Ecto neural progenitor cell (in vitro differentiated cells): ENCODE data around the gene CMSS1.

Source experiments
- DNase-seq: peaks from one replicate; pipeline ENCODE4 v3.0.0-alpha.2; 2018; ENCODE audit warnings: low spot score

Gene CMSS1

DNA sequence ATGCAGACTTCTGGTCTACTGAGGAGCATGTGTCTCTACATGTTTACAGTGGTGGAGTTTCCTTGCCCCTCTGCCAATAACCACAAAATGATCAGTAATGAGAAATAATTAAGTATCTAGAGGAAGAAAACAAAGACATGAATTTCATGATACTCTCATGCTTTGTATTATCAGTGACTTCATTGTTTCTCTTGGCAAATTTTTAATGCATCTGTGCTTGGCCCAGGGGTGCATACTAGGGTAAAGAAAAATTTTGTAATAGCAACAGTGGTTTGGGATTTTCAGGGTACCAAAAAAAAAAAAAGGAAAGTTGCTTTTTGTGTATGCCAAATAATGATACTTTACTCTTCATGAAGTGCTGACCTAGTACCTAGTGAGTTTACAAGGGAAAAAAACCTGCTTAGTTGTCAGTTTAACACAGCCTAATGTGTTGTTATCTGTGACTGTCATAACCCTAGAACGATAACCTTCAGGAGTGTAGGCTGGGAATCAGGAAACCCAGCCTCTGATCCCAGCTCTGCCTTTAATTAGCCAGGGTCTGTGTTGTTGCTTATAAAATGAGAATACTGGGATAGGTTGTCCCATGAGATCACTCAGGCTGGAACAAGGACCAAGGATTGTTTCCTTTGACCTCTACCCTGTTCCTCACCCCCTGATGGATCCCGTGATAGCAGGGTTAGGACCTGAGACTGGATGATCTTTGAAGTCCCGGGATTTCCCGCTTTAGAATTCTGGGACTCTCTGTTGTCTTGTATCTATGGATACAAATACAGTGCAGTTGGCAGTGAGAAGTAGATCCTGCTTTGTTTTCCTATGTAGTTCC, 117.5 kb downstream of the CMSS1 start:
- DNase-seq, result no peak

DNA sequence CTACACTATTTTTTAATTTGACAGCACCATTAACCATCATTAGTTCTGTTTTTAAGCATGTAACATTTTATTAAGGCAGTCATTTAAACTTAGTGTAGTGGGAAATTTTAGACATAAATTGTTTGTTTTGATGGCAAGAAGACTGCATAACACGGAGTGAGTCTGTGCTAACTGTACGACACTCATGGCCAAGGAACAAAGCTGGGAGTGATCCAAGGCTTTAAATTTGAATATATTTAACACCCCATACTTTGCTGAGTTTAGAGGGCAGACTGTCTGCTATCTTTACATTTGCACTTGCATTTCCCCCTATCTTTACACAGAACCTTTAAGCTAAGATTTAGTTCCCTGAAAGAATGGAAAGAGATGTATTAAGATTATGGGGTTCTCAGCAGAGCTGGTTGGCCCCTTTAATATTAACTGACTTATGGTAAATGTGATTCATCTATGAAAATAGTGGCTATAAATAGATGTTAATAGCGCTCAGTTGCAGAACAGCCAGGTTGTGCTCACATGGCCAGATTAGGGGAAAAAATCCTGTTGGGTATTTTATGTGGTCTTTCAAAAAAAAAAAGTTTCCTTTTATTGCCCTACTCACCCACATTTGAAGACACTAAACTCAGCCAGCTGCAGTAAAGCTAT, 120.7 kb downstream of the CMSS1 start:
- DNase-seq, result no peak

GRCh38 chr3:99939876-99940275, 122.2 kb downstream of the CMSS1 start:
- no peak for DNase-seq

GRCh38 chr3:99940350-99940749, 122.7 kb downstream of the CMSS1 start:
- no peak for DNase-seq

- DNase-seq, result no peak
Observed at GRCh38 chr3:99941211-99941610, 123.5 kb downstream of the CMSS1 start.

GRCh38 chr3:99943931-99944761, 126.5 kb downstream of the CMSS1 start:
- DNase-seq, result no peak

- no peak for DNase-seq
Observed at GRCh38 chr3:99945328-99945995, 127.8 kb downstream of the CMSS1 start.

GRCh38 chr3:99947356-99947755, 129.7 kb downstream of the CMSS1 start:
- no peak for DNase-seq

DNA sequence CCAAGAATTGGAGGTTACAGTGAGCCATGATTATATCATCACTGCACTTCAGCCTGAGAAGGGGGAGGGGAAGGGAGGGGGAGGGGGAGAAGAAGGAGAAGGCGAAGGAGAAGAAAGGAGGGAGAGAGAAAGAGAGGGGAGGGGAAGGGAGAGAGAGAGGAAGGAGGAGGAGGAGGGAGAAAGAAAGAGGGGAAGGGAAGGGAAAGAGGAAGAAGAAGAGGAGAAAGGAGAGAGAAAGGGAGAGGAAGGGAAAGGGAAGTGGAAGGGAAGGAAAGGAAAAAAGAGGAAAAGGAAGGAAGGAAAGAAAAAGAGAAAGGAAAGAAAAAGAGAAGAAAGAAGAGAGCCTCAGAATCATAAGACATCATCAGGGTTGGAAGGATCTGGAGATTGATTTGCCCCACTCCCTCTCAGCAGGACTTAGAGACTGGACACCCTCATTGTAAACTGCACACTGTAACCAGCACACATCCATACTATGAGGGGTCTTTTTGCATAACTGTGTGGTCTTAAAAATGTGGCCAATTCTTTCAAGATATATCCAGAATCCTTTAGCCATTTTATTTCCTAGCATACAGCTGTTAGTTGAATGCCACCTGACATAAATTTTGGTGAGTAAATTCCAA, 130.9 kb downstream of the CMSS1 start:
- DNase-seq, result no peak

DNA sequence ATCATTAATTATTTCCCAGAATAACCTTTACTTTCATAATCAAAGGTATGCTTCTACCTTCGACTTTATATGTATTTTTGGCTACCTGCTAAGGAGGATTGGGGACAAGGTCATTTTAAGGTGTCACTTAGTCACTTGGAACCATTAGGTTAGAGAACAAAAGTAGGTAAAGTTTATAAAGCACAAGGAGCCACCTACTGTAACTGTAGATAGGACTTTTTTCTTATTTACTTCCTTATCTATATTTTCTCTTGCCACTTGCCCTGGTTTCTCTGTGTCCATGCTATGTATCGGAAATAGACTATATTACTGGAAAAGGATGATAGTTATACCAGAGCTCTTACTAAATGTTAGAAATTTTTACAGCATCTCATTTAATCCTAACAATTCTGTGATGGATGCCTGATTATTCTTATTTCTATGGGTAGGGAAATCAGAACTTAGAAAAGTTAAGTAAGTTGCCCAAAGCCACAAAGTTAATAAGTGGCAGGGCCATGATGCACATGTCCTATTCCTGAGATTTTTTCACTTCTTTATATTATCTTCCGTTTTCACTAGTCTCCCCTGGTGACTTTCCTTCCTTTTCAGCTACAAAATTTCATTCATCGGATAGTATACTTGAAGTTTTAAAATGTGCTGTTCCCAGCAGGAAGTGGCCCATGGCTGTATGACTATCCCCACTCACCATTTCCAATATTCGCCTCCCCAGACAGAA, 132.5 kb downstream of the CMSS1 start:
- no peak for DNase-seq

GRCh38 chr3:99950921-99951320, 133.3 kb downstream of the CMSS1 start:
- no peak for DNase-seq

- no peak for DNase-seq
Observed at GRCh38 chr3:99951701-99952100, 134.0 kb downstream of the CMSS1 start.

DNA sequence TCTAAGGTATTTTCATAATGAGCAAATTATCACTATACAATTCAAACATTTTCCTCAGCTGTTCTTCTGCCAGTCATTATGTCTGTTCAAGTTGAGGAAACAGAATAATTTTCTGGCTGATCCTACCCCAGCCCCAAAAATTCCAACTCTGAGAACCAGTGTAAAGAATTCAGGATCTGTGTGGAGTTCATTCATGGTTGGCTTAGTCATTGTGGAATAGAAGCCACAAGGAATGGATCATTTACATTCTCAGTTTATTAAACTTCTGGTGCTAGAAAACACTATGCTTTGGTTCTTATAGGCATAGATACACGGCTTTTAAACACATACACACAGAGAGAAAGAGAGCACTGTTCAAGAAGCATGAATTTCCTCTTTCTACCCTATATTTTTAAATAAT, 134.6 kb downstream of the CMSS1 start:
- DNase-seq, result no peak

- DNase-seq, result no peak
Observed at GRCh38 chr3:99953596-99953995, 135.9 kb downstream of the CMSS1 start.

DNA sequence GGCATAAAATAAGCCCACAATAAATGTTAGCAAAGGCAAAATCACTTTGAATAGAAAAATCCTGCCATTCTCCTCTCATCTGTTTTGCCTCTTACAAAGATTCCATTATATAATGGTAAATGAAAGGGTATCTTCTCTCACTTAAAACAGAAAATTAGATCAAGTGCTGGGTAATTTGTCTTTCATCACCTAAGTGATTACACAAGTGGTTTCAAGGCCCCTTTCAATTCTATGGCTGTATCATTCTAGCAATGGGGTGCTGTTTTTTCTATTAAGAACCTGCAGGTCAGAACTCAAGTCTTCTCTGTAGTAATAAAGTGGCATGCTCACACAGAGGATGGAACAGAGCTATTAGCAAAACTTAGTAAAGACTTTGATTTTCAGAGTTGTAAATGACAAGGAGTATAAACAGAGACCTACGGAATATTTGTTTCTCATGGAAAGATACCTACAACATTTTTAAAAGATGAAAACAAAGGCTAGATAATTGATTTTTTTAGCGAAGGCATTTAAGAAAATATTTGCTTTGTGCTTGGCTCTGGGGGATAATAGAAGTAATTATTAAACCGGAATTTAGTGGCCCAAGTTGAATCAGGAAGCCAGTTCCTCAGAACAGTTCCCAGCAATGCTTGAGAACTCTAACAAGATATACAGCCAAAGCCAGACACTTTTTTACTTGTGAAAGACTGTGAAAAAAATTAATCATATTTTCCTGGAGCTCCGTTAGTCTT, 137.4 kb downstream of the CMSS1 start:
- no peak for DNase-seq

GRCh38 chr3:99955773-99956562, 138.3 kb downstream of the CMSS1 start:
- DNase-seq, result no peak

GRCh38 chr3:99957151-99957796, 139.6 kb downstream of the CMSS1 start:
- no peak for DNase-seq

DNA sequence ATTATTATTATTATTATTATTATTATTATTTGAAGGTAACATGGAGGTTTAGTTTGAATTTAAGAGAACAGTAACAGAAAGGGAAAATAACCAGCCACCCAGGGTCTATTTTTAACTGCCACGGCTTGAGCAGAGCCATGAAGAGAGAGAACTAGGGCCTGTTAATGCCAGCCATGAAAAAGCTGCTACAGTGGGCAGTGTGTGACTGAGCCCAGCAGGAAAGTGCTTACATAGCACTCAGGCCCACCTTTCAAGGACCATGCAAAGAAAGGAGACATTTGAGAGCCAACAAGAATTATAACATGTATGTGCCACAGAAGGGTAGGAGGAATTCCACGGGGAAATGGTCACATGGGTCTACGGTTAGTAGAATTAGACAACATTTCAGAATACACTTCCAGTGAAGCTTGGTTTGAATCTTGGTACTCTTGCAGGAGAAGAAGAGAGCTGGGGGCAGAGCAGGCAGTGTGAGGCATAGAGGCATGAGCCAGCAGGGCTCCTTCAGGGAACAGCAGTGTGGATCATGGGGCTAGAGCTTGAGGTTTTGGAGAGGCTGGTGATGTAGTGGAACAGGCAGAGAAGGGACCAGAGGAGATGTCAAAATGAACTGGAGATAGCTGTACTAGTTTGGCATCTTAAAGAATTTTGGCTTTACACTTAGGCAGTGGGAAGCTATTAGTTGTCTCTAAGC, 140.7 kb downstream of the CMSS1 start:
- DNase-seq, result no peak
